ENCODE results near the gene TTN.

Gene TTN

DNA sequence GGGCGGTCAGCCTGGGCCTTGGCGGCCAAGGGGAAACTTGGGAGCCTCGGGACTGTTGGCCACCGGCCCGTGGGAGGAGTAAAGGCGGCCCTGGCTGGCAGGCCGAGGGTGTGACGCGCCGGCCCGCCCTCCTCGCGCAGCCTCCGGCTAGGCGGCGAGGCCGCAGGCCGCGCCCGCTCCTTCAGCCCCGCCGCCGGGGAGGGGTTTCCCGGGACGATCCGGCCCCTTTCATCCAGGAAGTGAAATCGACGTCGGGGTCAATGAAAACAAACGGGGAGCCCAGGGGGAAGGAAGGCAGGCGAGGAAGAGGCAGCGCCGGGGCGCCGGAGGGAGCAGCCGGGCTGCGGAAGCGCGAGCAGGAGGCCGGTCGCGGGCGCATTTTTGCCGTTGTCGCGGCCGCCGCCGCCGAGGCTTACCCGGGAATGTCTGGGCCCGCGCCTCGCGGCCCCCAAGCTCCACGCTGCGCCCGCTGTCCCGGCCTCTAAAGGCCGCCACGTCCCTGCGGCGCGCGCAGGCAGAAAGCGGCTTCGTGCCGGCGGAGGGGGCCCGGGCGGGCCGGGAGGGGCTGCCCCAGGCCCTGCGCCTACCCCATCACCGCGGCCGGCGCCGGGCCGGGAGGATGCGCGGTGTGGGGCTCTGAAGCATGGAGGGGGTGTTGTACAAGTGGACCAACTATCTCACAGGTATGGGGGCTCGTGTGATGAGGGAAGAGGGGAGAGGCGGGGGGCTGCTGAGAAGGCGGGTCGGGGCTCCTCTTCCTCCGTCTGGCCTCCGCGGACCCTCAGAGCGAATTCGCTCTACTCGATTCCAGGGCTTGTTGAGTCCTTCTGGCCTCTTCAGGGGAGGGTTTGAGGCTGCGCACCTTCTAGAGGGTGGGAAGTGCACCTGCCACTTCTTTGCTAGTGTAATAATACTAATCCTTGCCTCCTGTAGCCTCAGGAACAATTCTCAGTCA lies 326.7 kb downstream of the TTN start, which contains the start of gene PLEKHA3:
Gene PLEKHA3, plus strand, starts transcription at position 231 of the 955 bp plus-strand sequence. Its CDS starts 413 bp downstream, at position 644.
- peak; percentile 89 for DNase-seq

DNA sequence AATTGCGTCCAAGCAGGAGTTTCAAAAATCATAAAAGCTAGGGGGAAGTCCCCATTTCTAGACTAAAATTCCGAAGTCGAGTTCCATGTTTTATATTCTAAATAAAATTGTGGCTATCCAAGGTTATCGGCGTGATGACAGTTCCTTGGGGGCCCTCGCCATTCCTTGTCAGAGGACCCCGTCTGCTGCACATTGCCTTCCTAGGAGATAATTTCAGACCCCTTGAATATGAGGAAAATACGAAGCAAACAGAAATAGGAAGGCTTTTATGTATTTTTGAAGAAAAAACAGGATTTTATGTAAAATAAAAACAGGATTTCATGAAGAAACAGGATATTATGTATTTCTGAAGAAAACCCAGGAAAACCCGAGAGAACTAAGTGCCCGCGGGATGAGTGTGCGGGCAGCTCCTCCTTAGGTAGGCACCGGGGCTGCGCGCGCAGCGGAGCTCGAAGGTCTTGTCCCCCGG lies 327.4 kb downstream of the TTN start:
- DNase-seq, result no peak

GRCh38 chr2:178479275-178479616 lies 328.0 kb downstream of the TTN start:
- no peak for DNase-seq

- peak; percentile 85 for DNase-seq
Measured at GRCh38 chr2:178478439-178479274, 328.6 kb downstream of the TTN start, which contains the start of gene FKBP7. Gene FKBP7 (minus strand): TSS chr2:178478600. CDS start chr2:178478499, 101 bp downstream.

DNA sequence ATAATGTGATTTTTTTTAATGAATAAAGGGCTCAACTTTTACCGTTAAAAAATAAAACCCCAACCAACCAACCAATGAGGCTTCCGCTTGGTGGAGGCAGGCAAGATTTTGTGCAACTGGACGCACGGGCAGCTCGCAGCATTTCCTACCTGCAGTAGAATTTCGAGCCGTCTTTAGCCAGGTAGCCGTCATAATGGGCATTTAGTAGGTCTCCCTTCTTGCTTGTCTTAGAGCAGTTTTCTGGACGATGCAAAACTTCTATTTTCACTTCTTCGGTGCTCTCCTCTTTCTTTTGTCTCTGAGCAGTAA lies 329.1 kb downstream of the TTN start:
- peak; percentile 17 for DNase-seq

- DNase-seq, result no peak
Measured at GRCh38 chr2:178477443-178478129, 329.6 kb downstream of the TTN start.

DNA sequence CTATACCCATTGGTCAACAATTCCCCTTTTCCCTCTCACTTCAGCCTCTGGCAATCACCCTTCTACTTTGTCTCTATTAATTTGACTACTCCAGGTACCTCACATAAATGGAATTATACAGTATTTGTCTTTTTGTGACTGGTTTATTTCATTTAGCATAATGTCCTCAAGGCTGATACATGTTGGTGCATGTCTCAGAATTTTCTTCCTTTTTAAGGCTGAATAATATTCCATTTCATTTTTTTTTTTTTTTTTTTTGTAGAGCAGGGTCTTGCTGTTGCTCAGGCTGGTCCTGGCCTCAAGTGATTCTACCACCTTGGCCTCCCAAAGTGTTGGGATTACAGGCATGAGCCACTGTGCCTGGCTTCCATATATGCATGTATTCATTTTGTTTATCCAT lies 330.7 kb downstream of the TTN start:
- DNase-seq, result no peak
